ENCODE measurements around the gene SUMO3. TPM values are rescaled to one million over a fixed set of nuclear protein-coding genes. Genes with fewer than 3 reads are reported as not detected.

The SUMO3 gene
- polyA plus RNA-seq, 4 donors: 70.8 to 105 (median 77.3) TPM

GRCh38 chr21:44756423-44757185, 61.3 kb downstream of the SUMO3 start:
- Histone ChIP-seq H3K9me3 (ENCODE audit: control insufficient read depth in 2 of 2, insufficient read depth in 1 of 2, low read depth in 1 of 2, low read length in 1 of 2) (no peaks in the 10 kb centered on the region), H3K27me3 (ENCODE audit: control insufficient read depth in 3 of 3, insufficient read depth in 3 of 3, low read length in 3 of 3) (no peaks in the 10 kb centered on the region), H3K27ac (ENCODE audit: low read depth in 1 of 3, low read length in 2 of 3) (no peak overlapping the region), H3K36me3 (ENCODE audit: control insufficient read depth in 3 of 3, insufficient read depth in 2 of 3, low read depth in 1 of 3, low read length in 3 of 3) (no peaks in the 10 kb centered on the region), H3K4me3 (ENCODE audit: low read depth in 1 of 3, low read length in 3 of 3) (no peak overlapping the region), H3K4me1 (ENCODE audit: control insufficient read depth in 3 of 3, insufficient read depth in 2 of 3, low read depth in 1 of 3, low read length in 2 of 3) (no peaks in the 10 kb centered on the region)
- DNase-seq: no peak
- 84 to 91% (median 89%) methylated on average over 23 of the region's 23 CpGs for WGBS, 3 donors
- no peak for FAIRE-seq

Other genes with a start within 250 kb of the SUMO3 start
- gene KRTAP10-4, start 244.3 kb downstream of the SUMO3 start, polyA plus RNA-seq: not detected
- not detected for gene KRTAP10-5, start 237.5 kb downstream of the SUMO3 start, polyA plus RNA-seq
- not detected for gene KRTAP10-6, start 225.6 kb downstream of the SUMO3 start, polyA plus RNA-seq
- gene KRTAP10-7, start 217.5 kb downstream of the SUMO3 start, polyA plus RNA-seq: not detected
- not detected for gene KRTAP10-8, start 206.0 kb downstream of the SUMO3 start, polyA plus RNA-seq
- gene KRTAP10-9, start 191.0 kb downstream of the SUMO3 start, polyA plus RNA-seq: not detected
- not detected for gene KRTAP10-10, start 180.7 kb downstream of the SUMO3 start, polyA plus RNA-seq
- not detected for gene KRTAP10-11, start 171.6 kb downstream of the SUMO3 start, polyA plus RNA-seq
- gene KRTAP12-4, start 163.4 kb downstream of the SUMO3 start, polyA plus RNA-seq: not detected
- not detected for gene KRTAP12-3, start 160.1 kb downstream of the SUMO3 start, polyA plus RNA-seq
- not detected for gene KRTAP12-2, start 151.1 kb downstream of the SUMO3 start, polyA plus RNA-seq
- under 1 TPM in 1 of 4 donors, not detected in 3; 0.09 TPM for gene KRTAP12-1, start 135.9 kb downstream of the SUMO3 start, polyA plus RNA-seq
- gene KRTAP10-12, start 120.9 kb downstream of the SUMO3 start, polyA plus RNA-seq: not detected
- under 1 TPM in 3 of 4 donors, not detected in 1; 0.09 to 0.53 (median 0.27) TPM for gene TSPEAR, start 106.5 kb downstream of the SUMO3 start, polyA plus RNA-seq
- gene UBE2G2, start 16.2 kb downstream of the SUMO3 start, polyA plus RNA-seq: 10 to 100 TPM; 30.0 to 75.4 (median 38.7) TPM
- gene PTTG1IP, start 55.6 kb upstream of the SUMO3 start, polyA plus RNA-seq: 100 to 1,000 TPM; 116 to 330 (median 128) TPM
- gene ITGB2, start 102.8 kb upstream of the SUMO3 start, polyA plus RNA-seq: 10 to 100 TPM in 3 of 4 donors, 1 to 10 TPM in 1; 4.5 to 17.1 (median 15.9) TPM
- gene SLX9, start 122.0 kb upstream of the SUMO3 start, polyA plus RNA-seq: 10 to 100 TPM; 10.7 to 31.5 (median 24.7) TPM